Ascending aorta (tissue), 2 donors: ENCODE results near the gene MIPOL1. TPM values are rescaled to one million over a fixed set of nuclear protein-coding genes. Genes with fewer than 3 reads are reported as not detected.

Source experiments
- DNase-seq, 2 donors: peaks; one replicate each; pipeline ENCODE4 v3.0.0-alpha.2; 2019; ENCODE audit warnings: low spot score in 2 of 2
- H3K27ac ChIP-seq, 2 donors: fragments of 200-600 bp; sonication (generic); one replicate each; pipeline ENCODE4 v1.5.1; 2016 to 2017; ENCODE audit warnings: mild to moderate bottlenecking in 1 of 2
- H3K27me3 ChIP-seq: fragments of 200-600 bp; sonication (generic); one replicate; pipeline ENCODE4 v1.5.1; 2017
- H3K36me3 ChIP-seq, 2 donors: fragments of 200-600 bp; sonication (generic); one replicate each; pipeline ENCODE4 v1.5.1; 2016
- H3K4me1 ChIP-seq, 2 donors: fragments of 200-600 bp; sonication (generic); one replicate each; pipeline ENCODE4 v1.5.1; 2016 to 2017; ENCODE audit warnings: mild to moderate bottlenecking in 1 of 2
- H3K4me3 ChIP-seq, 2 donors: fragments of 200-600 bp; sonication (generic); one replicate each; pipeline ENCODE4 v1.5.1; 2016 to 2017; ENCODE audit warnings: mild to moderate bottlenecking in 1 of 2
- H3K9me3 ChIP-seq, 2 donors: fragments of 200-600 bp; sonication (generic); one replicate each; pipeline ENCODE4 v1.5.1; 2016
- intact Hi-C: fragments of 100-400 bp; cut with DNase I; formaldehyde crosslinking; loops from one replicate; pipeline ENCODE4 v1.15.1; 2023
- total RNA-seq: library from RNA; depleted of rRNA; stranded (reverse); fragments of >200 nt; gene quantifications from one replicate; pipeline ENCODE4 v1.1.0, GENCODE V29; 2016
- TF ChIP-seq, protein P1 (sequence below), 3 experiments: fragments of 200-600 bp in 2 of 3; fragments of 450-650 bp in 1 of 3; sonication (generic) in 2 of 3; IDR thresholded peaks; one replicate each; pipeline ENCODE4 v1.5.1; 2016 to 2019; ENCODE audit warnings: antibody characterized with exemption in 3 of 3, mild to moderate bottlenecking in 1 of 3, moderate library complexity in 1 of 3

MIPOL1 gene
- total RNA-seq, 1 donor from 2014 or later: 8.6 TPM

DNA sequence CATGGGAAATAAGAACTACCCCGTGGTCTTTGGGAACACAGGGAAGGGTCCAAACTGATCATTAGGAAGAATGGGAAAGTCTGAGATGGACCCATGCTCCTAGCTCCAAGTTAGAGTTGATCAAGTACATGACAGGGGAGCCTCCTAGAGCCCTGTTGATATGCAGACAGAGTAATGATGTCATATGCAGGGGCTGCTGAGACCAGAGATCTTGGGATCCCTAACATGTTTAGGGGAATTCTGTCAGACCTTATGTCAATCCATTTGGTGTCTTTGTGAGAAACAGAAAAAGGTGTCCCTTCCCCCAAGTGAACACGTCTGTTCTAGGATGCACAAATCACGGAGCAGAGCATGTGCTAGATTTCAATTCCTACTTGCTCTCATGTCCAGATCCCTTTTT, 31.9 kb upstream of the MIPOL1 start:
- Histone ChIP-seq H3K36me3 (no peaks in the 10 kb centered on the region), H3K9me3 (no peaks in the 10 kb centered on the region), H3K27me3 (no peaks in the 10 kb centered on the region), H3K27ac (no peak overlapping the region), H3K4me1 (no peaks in the 10 kb centered on the region), H3K4me3 (no peak overlapping the region)
- TF ChIP-seq, protein P1, sequence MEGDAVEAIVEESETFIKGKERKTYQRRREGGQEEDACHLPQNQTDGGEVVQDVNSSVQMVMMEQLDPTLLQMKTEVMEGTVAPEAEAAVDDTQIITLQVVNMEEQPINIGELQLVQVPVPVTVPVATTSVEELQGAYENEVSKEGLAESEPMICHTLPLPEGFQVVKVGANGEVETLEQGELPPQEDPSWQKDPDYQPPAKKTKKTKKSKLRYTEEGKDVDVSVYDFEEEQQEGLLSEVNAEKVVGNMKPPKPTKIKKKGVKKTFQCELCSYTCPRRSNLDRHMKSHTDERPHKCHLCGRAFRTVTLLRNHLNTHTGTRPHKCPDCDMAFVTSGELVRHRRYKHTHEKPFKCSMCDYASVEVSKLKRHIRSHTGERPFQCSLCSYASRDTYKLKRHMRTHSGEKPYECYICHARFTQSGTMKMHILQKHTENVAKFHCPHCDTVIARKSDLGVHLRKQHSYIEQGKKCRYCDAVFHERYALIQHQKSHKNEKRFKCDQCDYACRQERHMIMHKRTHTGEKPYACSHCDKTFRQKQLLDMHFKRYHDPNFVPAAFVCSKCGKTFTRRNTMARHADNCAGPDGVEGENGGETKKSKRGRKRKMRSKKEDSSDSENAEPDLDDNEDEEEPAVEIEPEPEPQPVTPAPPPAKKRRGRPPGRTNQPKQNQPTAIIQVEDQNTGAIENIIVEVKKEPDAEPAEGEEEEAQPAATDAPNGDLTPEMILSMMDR (IDR thresholded peaks at IDR 0.05): no peak
- DNase-seq: no peak
- intact Hi-C loops: no loop called here

DNA sequence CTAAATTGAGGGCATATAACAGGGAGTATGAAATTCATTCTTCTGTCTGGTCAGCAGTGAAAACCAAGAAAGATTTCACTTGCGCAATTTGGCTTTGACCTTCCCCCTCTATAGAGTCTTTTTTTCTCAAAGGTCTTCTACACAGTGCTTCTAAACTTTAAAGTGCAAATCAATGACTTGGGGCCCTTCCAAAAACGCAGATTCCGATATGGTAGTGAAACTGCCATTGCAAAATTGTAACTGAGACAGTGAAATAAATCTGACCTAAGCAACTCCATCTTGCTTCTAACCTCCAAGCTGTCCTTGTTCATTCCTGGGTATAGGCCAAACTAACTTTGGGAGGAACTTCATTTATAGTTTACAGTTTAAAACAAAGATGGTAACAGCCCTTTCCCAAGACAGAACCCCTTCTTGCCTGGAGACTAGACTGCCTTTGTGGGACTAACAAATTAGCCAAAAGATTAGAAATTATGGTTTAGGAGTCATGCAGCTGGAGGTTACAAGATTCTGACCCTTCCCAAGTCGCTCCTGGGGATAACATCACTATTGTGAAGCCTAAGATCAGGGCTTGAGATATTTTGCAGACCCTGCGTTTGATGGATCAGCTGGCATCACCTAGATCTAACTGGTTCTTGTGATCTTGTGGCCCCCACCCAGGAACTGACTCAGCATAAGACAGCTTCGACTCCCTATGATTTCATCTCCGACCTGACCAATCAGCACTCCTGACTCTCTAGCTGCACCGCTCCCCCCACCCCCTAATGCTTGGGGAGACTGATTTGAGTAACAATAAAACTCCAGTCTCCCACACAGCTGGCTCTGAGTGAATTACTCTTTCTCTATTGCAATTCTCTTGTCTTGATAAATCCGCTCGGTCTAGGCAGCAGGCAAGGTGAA, 30.3 kb upstream of the MIPOL1 start:
- Histone ChIP-seq H3K4me1 (no peaks in the 10 kb centered on the region), H3K27me3 (no peaks in the 10 kb centered on the region)
- intact Hi-C loops: no loop called here

DNA sequence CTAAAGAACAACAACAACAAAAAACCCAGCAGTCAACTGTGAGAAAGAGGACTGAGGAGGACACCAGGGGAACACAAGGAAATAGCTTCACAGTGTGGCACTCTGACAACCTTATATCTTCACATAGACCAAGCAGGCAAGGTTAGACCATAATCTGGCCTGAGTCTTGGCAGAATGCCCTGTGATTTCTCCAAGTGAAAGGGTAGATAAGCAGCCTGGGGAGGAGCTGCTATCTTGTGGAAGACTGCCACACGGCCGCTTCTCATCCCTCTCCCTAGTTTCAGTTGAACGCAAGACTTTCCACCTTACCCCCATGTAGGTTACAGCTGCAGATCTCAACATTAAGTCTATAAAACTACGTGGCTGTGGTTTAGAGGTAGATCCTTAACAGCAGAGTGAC, 29.0 kb upstream of the MIPOL1 start:
- no peaks in the 10 kb centered on the region for H3K9me3 ChIP-seq
- peaks cover 0 to 3% of the 10 kb centered on the region in 2 donors for H3K4me1 ChIP-seq
- H3K36me3 ChIP-seq: no peaks in the 10 kb centered on the region
- H3K27me3 ChIP-seq: no peaks in the 10 kb centered on the region
- no peak overlapping the region for H3K27ac ChIP-seq
- DNase-seq: no peak
- intact Hi-C loops: no loop called here
- no peak overlapping the region for H3K4me3 ChIP-seq
- TF ChIP-seq, protein P1 (IDR thresholded peaks at IDR 0.05): no peak

More for the DNA sequence above, 30.3 kb upstream of the MIPOL1 start:
- Histone ChIP-seq H3K27ac (no peak overlapping the region), H3K36me3 (no peaks in the 10 kb centered on the region), H3K9me3 (no peaks in the 10 kb centered on the region), H3K4me3 (no peak overlapping the region)
- no peak for DNase-seq
- TF ChIP-seq, protein P1 (IDR thresholded peaks at IDR 0.05): no peak

DNA sequence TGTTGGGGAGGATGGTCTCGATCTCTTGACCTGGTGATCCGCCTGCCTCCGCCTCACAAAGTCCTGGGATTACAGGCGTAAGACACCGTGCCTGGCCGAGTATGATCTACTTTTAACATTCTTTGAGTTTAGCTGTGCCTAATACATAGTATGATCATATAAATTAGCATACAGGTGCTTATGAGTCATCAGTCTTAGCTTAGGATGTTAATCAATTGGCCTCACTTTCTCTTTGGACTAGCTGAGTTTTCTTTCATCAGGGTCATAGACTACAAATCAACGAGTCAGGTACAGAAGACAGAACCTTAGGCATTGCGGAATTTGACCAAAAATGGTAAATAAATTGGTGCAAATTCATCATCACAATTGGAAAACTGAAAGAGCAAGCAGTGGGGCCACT, 27.5 kb upstream of the MIPOL1 start:
- H3K9me3 ChIP-seq: no peaks in the 10 kb centered on the region
- TF ChIP-seq, protein P1 (IDR thresholded peaks at IDR 0.05): no peak
- no peak overlapping the region for H3K4me3 ChIP-seq
- intact Hi-C loops: no loop called here
- DNase-seq: no peak
- no peaks in the 10 kb centered on the region for H3K36me3 ChIP-seq
- no peak overlapping the region for H3K27ac ChIP-seq
- no peaks in the 10 kb centered on the region for H3K27me3 ChIP-seq
- H3K4me1 ChIP-seq: peaks cover 0 to 6% of the 10 kb centered on the region in 2 donors

DNA sequence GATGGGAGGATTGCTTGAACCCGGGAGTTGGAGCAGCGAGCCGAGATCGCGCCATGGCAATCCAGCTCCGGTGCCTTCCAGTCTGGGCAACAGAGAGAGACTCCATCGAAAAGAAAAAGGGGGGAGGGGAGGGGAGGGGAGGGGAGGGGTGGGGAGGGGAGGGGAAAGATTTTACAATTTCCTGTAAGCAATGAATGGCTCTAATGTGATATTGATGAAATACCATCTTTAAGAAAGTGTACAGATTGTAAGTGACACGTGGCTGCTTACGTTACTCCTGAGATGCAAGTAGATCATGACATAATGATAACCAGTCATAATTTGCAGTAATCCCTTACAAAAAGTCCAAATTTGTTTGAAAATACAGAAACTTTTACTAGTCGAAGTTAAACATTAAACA, 26.7 kb upstream of the MIPOL1 start:
- Histone ChIP-seq H3K9me3 (no peaks in the 10 kb centered on the region), H3K27me3 (no peaks in the 10 kb centered on the region), H3K27ac (no peak overlapping the region), H3K4me1 (peaks cover 0 to 6% of the 10 kb centered on the region in 2 donors), H3K36me3 (no peaks in the 10 kb centered on the region), H3K4me3 (no peak overlapping the region)
- DNase-seq: no peak
- intact Hi-C loops: no loop called here
- TF ChIP-seq, protein P1 (IDR thresholded peaks at IDR 0.05): no peak
